ENCODE results near the gene DUS1L. TPM values are rescaled to one million over a fixed set of nuclear protein-coding genes. Genes with fewer than 3 reads are reported as not detected.

The DUS1L gene
- polyA plus RNA-seq, 1 donor = 90.4 TPM

GRCh38 chr17:82010575-82011525 lies 54.8 kb downstream of the DUS1L start:
- Histone ChIP-seq H3K36me3 (ENCODE audit: control insufficient read depth, insufficient read depth, low read length) (peaks cover 23% of the 10 kb centered on the region), H3K27ac (ENCODE audit: low read length) (no peak overlapping the region), H3K9me3 (ENCODE audit: control insufficient read depth, low read depth, low read length) (no peaks in the 10 kb centered on the region), H3K27me3 (ENCODE audit: control insufficient read depth, insufficient read depth, low read length) (no peaks in the 10 kb centered on the region), H3K4me3 (ENCODE audit: low read length) (no peak overlapping the region), H3K4me1 (ENCODE audit: control insufficient read depth, insufficient read depth, low read length) (no peaks in the 10 kb centered on the region)
- DNase-seq = no peak
- WGBS (ENCODE audit: insufficient coverage, low lambda C conversion rate) = no CpG with 5 or more reads among the region's 39 CpGs

DNA sequence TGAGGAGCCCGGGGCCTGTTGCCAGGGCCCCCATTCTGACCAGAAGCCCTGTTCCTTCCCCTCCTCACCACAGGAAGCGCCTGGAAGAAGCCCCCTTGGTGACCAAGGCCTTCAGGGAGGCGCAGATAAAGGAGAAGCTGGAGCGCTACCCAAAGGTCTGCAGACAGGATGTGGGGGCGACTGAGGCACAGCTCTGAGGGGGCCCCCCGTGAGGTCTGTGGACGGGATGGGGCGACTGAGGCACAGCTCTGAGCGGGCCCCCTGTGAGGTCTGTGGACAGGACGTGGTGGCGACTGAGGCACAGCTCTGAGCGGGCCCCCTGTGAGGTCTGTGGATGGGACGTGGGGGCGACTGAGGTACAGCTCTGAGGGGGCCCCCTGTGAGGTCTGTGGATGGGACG lies 56.2 kb downstream of the DUS1L start:
- H3K36me3 ChIP-seq (ENCODE audit: control insufficient read depth, insufficient read depth, low read length) = peaks cover 23% of the 10 kb centered on the region
- WGBS (ENCODE audit: insufficient coverage, low lambda C conversion rate) = no CpG with 5 or more reads among the region's 15 CpGs
- DNase-seq = no peak
- H3K27ac ChIP-seq (ENCODE audit: low read length) = no peak overlapping the region
- H3K4me1 ChIP-seq (ENCODE audit: control insufficient read depth, insufficient read depth, low read length) = no peaks in the 10 kb centered on the region
- no peaks in the 10 kb centered on the region for H3K9me3 ChIP-seq (ENCODE audit: control insufficient read depth, low read depth, low read length)
- no peaks in the 10 kb centered on the region for H3K27me3 ChIP-seq (ENCODE audit: control insufficient read depth, insufficient read depth, low read length)
- H3K4me3 ChIP-seq (ENCODE audit: low read length) = no peak overlapping the region

GRCh38 chr17:82008941-82009405 lies 56.6 kb downstream of the DUS1L start:
- Histone ChIP-seq H3K27me3 (ENCODE audit: control insufficient read depth, insufficient read depth, low read length) (no peaks in the 10 kb centered on the region), H3K36me3 (ENCODE audit: control insufficient read depth, insufficient read depth, low read length) (peaks cover 23% of the 10 kb centered on the region), H3K4me1 (ENCODE audit: control insufficient read depth, insufficient read depth, low read length) (no peaks in the 10 kb centered on the region), H3K4me3 (ENCODE audit: low read length) (no peak overlapping the region), H3K9me3 (ENCODE audit: control insufficient read depth, low read depth, low read length) (no peaks in the 10 kb centered on the region), H3K27ac (ENCODE audit: low read length) (no peak overlapping the region)
- no CpG with 5 or more reads among the region's 28 CpGs for WGBS (ENCODE audit: insufficient coverage, low lambda C conversion rate)
- DNase-seq = no peak

DNA sequence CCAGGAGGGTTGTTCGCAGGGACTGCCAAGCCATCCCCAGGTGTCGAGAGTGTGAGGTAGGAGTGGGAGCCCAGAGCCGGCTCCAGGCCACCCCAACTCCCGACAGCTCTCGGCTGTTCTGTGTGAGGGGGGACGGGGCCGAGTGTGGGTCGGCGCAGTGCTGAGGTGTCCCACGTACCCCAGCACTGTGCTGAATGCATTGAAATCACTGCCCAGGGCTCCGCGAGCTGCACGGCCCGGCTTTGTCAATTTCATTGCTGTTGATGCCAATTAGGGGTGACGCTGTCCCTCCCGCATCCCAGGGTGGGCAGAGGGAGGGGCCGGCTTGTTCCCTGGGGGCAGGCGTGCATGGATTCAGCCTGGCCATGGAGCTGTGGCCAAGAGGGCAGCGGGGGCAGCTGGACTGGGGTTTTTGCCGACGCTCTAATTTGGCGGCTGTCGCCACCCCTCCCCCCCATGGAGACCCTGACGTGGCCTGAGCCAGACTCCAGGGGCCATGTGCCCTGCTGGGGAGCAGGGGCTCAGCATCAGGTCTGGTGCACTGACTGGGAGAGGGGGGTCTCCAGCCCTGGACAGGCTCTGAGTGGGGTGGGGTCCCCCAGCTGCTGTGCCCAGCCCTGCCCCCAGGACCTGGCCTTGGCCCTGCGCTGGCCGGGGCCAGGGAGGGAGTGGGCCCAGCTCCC lies 57.2 kb downstream of the DUS1L start:
- H3K4me3 ChIP-seq (ENCODE audit: low read length) = no peak overlapping the region
- H3K36me3 ChIP-seq (ENCODE audit: control insufficient read depth, insufficient read depth, low read length) = peaks cover 23% of the 10 kb centered on the region
- H3K27ac ChIP-seq (ENCODE audit: low read length) = no peak overlapping the region
- H3K9me3 ChIP-seq (ENCODE audit: control insufficient read depth, low read depth, low read length) = no peaks in the 10 kb centered on the region
- H3K4me1 ChIP-seq (ENCODE audit: control insufficient read depth, insufficient read depth, low read length) = peaks cover 4% of the 10 kb centered on the region
- WGBS (ENCODE audit: insufficient coverage, low lambda C conversion rate) = no CpG with 5 or more reads among the region's 26 CpGs
- H3K27me3 ChIP-seq (ENCODE audit: control insufficient read depth, insufficient read depth, low read length) = no peaks in the 10 kb centered on the region
- DNase-seq = no peak

Other genes starting within 250 kb of the DUS1L start
- gene MCRIP1, start 232.5 kb downstream of the DUS1L start, polyA plus RNA-seq = 60.9 TPM
- gene PPP1R27, start 230.8 kb downstream of the DUS1L start, polyA plus RNA-seq = 0.21 TPM
- 737 TPM for gene P4HB, start 205.3 kb downstream of the DUS1L start, polyA plus RNA-seq
- gene ARHGDIA, start 194.5 kb downstream of the DUS1L start, polyA plus RNA-seq = 203 TPM
- 59.0 TPM for gene ALYREF, start 174.2 kb downstream of the DUS1L start, polyA plus RNA-seq
- 79.6 TPM for gene ANAPC11, start 174.1 kb downstream of the DUS1L start, polyA plus RNA-seq
- gene NPB, start 163.6 kb downstream of the DUS1L start, polyA plus RNA-seq = 0.39 TPM
- 33.8 TPM for gene PCYT2, start 154.4 kb downstream of the DUS1L start, polyA plus RNA-seq
- gene SIRT7, start 147.6 kb downstream of the DUS1L start, polyA plus RNA-seq = 25.2 TPM
- 21.1 TPM for gene MAFG, start 138.1 kb downstream of the DUS1L start, polyA plus RNA-seq
- gene PYCR1, start 128.5 kb downstream of the DUS1L start, polyA plus RNA-seq = 24.5 TPM
- 0.07 TPM for gene MYADML2, start 118.6 kb downstream of the DUS1L start, polyA plus RNA-seq
- gene NOTUM, start 104.6 kb downstream of the DUS1L start, polyA plus RNA-seq = 4.1 TPM
- gene ASPSCR1, start 88.2 kb downstream of the DUS1L start, polyA plus RNA-seq = 24.9 TPM
- gene CENPX, start 42.9 kb downstream of the DUS1L start, polyA plus RNA-seq = 48.0 TPM
- gene LRRC45, start 42.5 kb downstream of the DUS1L start, polyA plus RNA-seq = 14.4 TPM
- 10.1 TPM for gene RAC3, start 34.1 kb downstream of the DUS1L start, polyA plus RNA-seq
- 44.1 TPM for gene DCXR, start 28.1 kb downstream of the DUS1L start, polyA plus RNA-seq
- gene RFNG, start 14.0 kb downstream of the DUS1L start, polyA plus RNA-seq = 42.1 TPM
- gene GPS1, start 13.9 kb downstream of the DUS1L start, polyA plus RNA-seq = 97.1 TPM
- 34.7 TPM for gene FASN, start 32.4 kb upstream of the DUS1L start, polyA plus RNA-seq
- gene CCDC57, start 147.0 kb upstream of the DUS1L start, polyA plus RNA-seq = 45.6 TPM
- gene SLC16A3, start 163.2 kb upstream of the DUS1L start, polyA plus RNA-seq = 19.5 TPM
- gene CSNK1D, start 207.9 kb upstream of the DUS1L start, polyA plus RNA-seq = 147 TPM

All from large intestine (tissue), 3 donors.